ENCODE measurements around the gene ACIN1. TPM values are rescaled to one million over a fixed set of nuclear protein-coding genes. Genes with fewer than 3 reads are reported as not detected.

Gene ACIN1
- total and polyA plus RNA-seq, 9 of the 15 experiments (the other 6 are each of a cell fraction or from before 2014, with no cell fraction given), result 5.0 to 196 (median 129) TPM

- no peak for TF ChIP-seq SIX5 (IDR thresholded peaks at IDR 0.05; ENCODE audit: borderline replicate concordance in 1 of 2, insufficient read depth in 1 of 2, low read depth in 1 of 2, low read length in 2 of 2)
- TF ChIP-seq POLR2H (tag; IDR thresholded peaks at IDR 0.05; ENCODE audit: low read depth), result no peak
- TF ChIP-seq SMARCB1 (IDR thresholded peaks at IDR 0.05; ENCODE audit: insufficient read length, low read depth), result no peak
- TF ChIP-seq, protein P1, sequence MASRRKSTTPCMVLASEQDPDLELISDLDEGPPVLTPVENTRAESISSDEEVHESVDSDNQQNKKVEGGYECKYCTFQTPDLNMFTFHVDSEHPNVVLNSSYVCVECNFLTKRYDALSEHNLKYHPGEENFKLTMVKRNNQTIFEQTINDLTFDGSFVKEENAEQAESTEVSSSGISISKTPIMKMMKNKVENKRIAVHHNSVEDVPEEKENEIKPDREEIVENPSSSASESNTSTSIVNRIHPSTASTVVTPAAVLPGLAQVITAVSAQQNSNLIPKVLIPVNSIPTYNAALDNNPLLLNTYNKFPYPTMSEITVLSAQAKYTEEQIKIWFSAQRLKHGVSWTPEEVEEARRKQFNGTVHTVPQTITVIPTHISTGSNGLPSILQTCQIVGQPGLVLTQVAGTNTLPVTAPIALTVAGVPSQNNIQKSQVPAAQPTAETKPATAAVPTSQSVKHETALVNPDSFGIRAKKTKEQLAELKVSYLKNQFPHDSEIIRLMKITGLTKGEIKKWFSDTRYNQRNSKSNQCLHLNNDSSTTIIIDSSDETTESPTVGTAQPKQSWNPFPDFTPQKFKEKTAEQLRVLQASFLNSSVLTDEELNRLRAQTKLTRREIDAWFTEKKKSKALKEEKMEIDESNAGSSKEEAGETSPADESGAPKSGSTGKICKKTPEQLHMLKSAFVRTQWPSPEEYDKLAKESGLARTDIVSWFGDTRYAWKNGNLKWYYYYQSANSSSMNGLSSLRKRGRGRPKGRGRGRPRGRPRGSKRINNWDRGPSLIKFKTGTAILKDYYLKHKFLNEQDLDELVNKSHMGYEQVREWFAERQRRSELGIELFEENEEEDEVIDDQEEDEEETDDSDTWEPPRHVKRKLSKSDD (conservative IDR thresholded peaks at IDR 0.05; ENCODE audit: low read length), result no peak
- TF ChIP-seq MECOM (CRISPR knock-in tag; IDR thresholded peaks at IDR 0.05), result 0 out of 2 replicates have a peak, but pooled peaks have one; percentile 62
- no peak for TF ChIP-seq POLR3G (IDR thresholded peaks at IDR 0.05; ENCODE audit: extremely low read depth, insufficient read length, insufficient replicate concordance)
- TF ChIP-seq, protein P2, sequence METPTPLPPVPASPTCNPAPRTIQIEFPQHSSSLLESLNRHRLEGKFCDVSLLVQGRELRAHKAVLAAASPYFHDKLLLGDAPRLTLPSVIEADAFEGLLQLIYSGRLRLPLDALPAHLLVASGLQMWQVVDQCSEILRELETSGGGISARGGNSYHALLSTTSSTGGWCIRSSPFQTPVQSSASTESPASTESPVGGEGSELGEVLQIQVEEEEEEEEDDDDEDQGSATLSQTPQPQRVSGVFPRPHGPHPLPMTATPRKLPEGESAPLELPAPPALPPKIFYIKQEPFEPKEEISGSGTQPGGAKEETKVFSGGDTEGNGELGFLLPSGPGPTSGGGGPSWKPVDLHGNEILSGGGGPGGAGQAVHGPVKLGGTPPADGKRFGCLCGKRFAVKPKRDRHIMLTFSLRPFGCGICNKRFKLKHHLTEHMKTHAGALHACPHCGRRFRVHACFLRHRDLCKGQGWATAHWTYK (CRISPR knock-in tag; IDR thresholded peaks at IDR 0.05), result peak; percentile 71; the same call in 1 of the 2 replicates
- 0 out of 2 replicates have a peak, but pooled peaks have one; percentile 68 for TF ChIP-seq TCF7 (IDR thresholded peaks at IDR 0.05; ENCODE audit: borderline replicate concordance)
- TF ChIP-seq STAG1 (CRISPR knock-in tag; IDR thresholded peaks at IDR 0.05; ENCODE audit: borderline replicate concordance), result no peak
- TF ChIP-seq PTRF (tag; IDR thresholded peaks at IDR 0.05), result no peak
- peak; percentile 86 for TF ChIP-seq BCOR (IDR thresholded peaks at IDR 0.05)
- TF ChIP-seq CBX2 (IDR thresholded peaks at IDR 0.05; ENCODE audit: insufficient read depth, low read length, poor library complexity, severe bottlenecking), result no peak
- TF ChIP-seq CHCHD3 (CRISPR knock-in tag; IDR thresholded peaks at IDR 0.05), result no peak
- TF ChIP-seq TEAD1 (CRISPR knock-in tag; IDR thresholded peaks at IDR 0.05), result peak; percentile 68 to 81
- TF ChIP-seq, protein P3, sequence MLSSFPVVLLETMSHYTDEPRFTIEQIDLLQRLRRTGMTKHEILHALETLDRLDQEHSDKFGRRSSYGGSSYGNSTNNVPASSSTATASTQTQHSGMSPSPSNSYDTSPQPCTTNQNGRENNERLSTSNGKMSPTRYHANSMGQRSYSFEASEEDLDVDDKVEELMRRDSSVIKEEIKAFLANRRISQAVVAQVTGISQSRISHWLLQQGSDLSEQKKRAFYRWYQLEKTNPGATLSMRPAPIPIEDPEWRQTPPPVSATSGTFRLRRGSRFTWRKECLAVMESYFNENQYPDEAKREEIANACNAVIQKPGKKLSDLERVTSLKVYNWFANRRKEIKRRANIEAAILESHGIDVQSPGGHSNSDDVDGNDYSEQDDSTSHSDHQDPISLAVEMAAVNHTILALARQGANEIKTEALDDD (IDR thresholded peaks at IDR 0.05), result peak; percentile 58
- TF ChIP-seq POLR2AphosphoS5 (IDR thresholded peaks at IDR 0.05; ENCODE audit: control insufficient read depth, insufficient read depth, low read depth, low read length), result peak; percentile 95
- peak; percentile 67; the same call in 1 of the 2 replicates for TF ChIP-seq KLF1 (tag; IDR thresholded peaks at IDR 0.05)
- TF ChIP-seq NCOA4 (IDR thresholded peaks at IDR 0.05; ENCODE audit: partially characterized antibody), result no peak
- no peak for TF ChIP-seq HNRNPK (IDR thresholded peaks at IDR 0.05; ENCODE audit: low read depth, low read length, poor library complexity, severe bottlenecking)
- TF ChIP-seq HINFP (tag; conservative IDR thresholded peaks at IDR 0.05; ENCODE audit: low read depth), result no peak
Measured at GRCh38 chr14:23112359-23113178, 17.6 kb upstream of the ACIN1 start (continued).

Data from K562 (cell line).